Upper lobe of left lung (tissue), 4 donors: ENCODE measurements around the gene B4GALNT4.

Experiments used
- CTCF ChIP-seq, 6 experiments: fragments of 450-650 bp in 4 of 6; fragments of 200-600 bp in 2 of 6; sonication (generic) in 2 of 6; IDR thresholded peaks; one replicate each; pipeline ENCODE4 v1.5.1; 2016 to 2019; ENCODE audit warnings: antibody characterized with exemption in 6 of 6
- POLR2AphosphoS5 ChIP-seq, 2 donors: sonication (generic); formaldehyde crosslinking; IDR thresholded peaks; one replicate each; pipeline ENCODE4 v1.5.1; 2017; ENCODE audit warnings: antibody characterized with exemption in 2 of 2

- TF ChIP-seq POLR2AphosphoS5 (IDR thresholded peaks at IDR 0.05), result no peak
- no peak for TF ChIP-seq CTCF (IDR thresholded peaks at IDR 0.05)
Observed at GRCh38 chr11:327581-327923, 41.7 kb upstream of the B4GALNT4 start.
